Measurements from ENCODE around the gene CGN.

CGN gene

DNA sequence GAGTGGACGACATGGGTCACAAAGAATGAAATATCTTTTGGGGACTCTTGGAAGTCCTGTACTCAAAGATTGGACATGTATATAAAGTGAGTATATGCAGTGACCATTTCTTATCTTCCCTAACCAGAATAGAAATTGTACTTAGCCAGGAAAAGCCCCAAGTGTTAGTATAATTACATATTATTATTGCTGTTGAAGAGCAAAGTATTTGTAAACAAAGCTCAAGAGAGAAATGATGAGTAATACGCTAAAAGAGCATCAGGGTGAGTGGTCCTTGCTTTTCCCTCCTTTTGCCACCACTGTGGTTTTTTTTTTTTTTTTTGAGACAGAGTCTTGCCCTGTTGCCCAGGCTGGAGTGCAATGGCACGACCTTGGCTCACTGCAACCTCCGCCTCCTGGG, 6.4 kb upstream of the CGN start:
- TF ChIP-seq, protein P1, sequence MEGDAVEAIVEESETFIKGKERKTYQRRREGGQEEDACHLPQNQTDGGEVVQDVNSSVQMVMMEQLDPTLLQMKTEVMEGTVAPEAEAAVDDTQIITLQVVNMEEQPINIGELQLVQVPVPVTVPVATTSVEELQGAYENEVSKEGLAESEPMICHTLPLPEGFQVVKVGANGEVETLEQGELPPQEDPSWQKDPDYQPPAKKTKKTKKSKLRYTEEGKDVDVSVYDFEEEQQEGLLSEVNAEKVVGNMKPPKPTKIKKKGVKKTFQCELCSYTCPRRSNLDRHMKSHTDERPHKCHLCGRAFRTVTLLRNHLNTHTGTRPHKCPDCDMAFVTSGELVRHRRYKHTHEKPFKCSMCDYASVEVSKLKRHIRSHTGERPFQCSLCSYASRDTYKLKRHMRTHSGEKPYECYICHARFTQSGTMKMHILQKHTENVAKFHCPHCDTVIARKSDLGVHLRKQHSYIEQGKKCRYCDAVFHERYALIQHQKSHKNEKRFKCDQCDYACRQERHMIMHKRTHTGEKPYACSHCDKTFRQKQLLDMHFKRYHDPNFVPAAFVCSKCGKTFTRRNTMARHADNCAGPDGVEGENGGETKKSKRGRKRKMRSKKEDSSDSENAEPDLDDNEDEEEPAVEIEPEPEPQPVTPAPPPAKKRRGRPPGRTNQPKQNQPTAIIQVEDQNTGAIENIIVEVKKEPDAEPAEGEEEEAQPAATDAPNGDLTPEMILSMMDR (IDR thresholded peaks at IDR 0.05; ENCODE audit: low read depth, low read length, missing control alignments): no peak
- no peak overlapping the region for H3K4me3 ChIP-seq (replicated peaks; ENCODE audit: low read depth, low read length)
- DNase-seq (ENCODE audit: extremely low read depth, low read depth): no peak

GRCh38 chr1:151508833-151509232, 2.4 kb upstream of the CGN start:
- DNase-seq (ENCODE audit: extremely low read depth, low read depth): no peak
- H3K4me3 ChIP-seq (replicated peaks; ENCODE audit: low read depth, low read length): no peak overlapping the region
- TF ChIP-seq, protein P1 (IDR thresholded peaks at IDR 0.05; ENCODE audit: low read depth, low read length, missing control alignments): no peak

DNA sequence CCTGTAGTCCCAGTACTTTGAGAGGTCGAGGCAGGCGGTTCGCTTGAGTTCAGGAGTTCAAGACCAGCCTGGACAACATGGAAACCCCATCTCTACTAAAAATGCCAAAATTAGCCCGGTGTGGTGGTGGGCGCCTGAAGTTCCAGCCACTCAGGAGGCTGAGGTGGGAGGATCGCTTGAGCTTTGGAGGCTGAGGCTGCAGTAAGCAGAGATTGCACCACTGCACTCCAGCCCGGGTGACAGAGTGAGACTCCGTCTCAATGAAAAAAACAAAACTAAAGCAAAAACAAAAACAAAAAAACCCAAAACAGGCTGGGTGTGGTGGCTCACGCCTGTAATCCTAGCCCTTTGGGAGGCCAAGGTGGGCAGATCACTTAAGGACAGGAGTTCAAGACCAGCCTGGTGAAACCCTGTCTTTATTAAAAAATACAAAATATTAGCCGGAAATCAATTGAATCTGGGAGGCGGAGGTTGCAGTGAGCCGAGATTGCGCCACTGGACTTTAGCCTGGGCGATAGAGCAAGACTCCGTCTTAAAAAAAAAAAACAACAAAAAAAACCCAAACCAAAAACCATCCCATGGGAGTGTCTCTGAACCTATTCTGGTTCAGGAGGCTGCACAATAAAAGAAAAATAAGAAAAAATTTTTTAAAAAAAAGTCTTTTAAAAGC, 1.7 kb upstream of the CGN start:
- no peak overlapping the region for H3K4me3 ChIP-seq (replicated peaks; ENCODE audit: low read depth, low read length)
- TF ChIP-seq, protein P1 (IDR thresholded peaks at IDR 0.05; ENCODE audit: low read depth, low read length, missing control alignments): no peak
- DNase-seq (ENCODE audit: extremely low read depth, low read depth): no peak

GRCh38 chr1:151510020-151510405, 1.2 kb upstream of the CGN start:
- TF ChIP-seq, protein P1 (IDR thresholded peaks at IDR 0.05; ENCODE audit: low read depth, low read length, missing control alignments): no peak
- H3K4me3 ChIP-seq (replicated peaks; ENCODE audit: low read depth, low read length): no peak overlapping the region
- DNase-seq (ENCODE audit: extremely low read depth, low read depth): no peak

GRCh38 chr1:151510614-151510956, 602 bp upstream of the CGN start:
- DNase-seq (ENCODE audit: extremely low read depth, low read depth): no peak
- H3K4me3 ChIP-seq (replicated peaks; ENCODE audit: low read depth, low read length): peak overlapping the region; percentile 46
- TF ChIP-seq, protein P1 (IDR thresholded peaks at IDR 0.05; ENCODE audit: low read depth, low read length, missing control alignments): no peak

GRCh38 chr1:151511636-151512215, 539 bp downstream of the CGN start:
- TF ChIP-seq, protein P1 (IDR thresholded peaks at IDR 0.05; ENCODE audit: low read depth, low read length, missing control alignments): no peak
- DNase-seq (ENCODE audit: extremely low read depth, low read depth): no peak

GRCh38 chr1:151512326-151512725, 1.1 kb downstream of the CGN start:
- no peak for DNase-seq (ENCODE audit: extremely low read depth, low read depth)
- TF ChIP-seq, protein P1 (IDR thresholded peaks at IDR 0.05; ENCODE audit: low read depth, low read length, missing control alignments): no peak
- peak overlapping the region; percentile 46 for H3K4me3 ChIP-seq (replicated peaks; ENCODE audit: low read depth, low read length)

More at GRCh38 chr1:151511636-151512215, 539 bp downstream of the CGN start:
- peak overlapping the region; percentile 46 for H3K4me3 ChIP-seq (replicated peaks; ENCODE audit: low read depth, low read length)
